DMS153 (cell line): Measurements from ENCODE around the gene WFS1.

ENCODE experiments used
- DNase-seq: peaks from one replicate; lab custom pipeline; 2025; lab: John Stamatoyannopoulos, UW

WFS1 gene

GRCh38 chr4:6324999-6325787, 55.5 kb downstream of the WFS1 start:
- no peak for DNase-seq

DNA sequence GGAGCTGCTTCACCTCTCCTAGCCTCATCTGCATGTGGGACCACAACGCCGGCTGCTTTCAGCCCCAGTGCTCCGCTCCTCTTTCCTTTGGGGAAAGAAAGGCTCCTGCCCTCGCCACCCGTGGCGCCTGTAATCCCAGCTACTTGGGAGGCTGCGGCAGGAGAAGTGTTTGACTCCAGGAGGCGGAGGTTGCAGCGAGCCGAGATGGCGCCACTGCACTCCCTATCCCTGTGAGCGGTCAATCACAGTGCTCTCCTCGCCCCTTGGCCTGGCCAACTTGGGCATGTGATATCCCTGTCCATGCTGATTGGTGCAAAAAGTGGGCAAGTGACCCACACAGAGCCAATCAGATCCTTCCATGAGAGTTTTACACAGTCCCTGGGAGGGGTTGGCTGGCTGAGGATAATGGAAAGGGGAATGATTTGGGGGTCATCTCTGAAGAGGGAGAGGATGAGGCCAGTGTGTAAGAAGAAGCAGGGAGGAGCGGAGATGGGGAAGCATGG, 56.2 kb downstream of the WFS1 start:
- DNase-seq, result no peak

DNA sequence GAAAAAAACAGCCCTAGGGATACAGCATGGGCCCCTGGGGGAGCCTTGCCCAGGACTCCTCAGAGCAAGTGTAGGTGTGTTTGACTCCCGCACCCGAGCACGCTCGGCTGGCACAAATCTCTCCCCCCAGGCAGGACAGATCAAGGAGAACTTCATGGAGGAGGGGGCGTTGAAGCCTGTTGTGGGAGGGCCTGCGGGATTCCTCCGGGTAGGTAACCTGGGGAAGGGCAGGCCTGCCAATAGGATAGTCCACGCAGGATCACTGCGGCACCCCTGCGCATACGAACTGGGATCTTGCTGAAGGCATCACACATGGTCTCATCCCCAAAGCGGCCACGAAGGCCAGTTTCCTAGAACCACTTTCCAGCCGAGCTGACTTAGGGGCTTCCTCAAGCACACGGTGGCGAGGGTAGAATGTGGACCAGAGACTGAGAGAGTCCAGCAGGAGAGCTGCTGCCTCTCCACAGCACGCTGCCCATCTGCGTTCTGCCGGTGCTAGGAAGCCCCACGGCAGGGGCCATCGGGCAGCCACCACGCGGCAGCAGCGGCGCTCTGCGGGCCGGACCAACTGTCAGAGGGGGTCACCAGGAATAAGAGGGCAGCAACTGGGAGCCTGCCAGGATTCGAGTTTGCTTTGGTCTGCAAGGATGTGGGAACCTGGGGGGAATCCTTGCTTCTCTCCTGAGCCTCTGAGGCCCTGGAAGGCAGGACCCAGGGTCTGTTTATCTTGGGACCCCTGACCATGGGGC, 56.8 kb downstream of the WFS1 start:
- DNase-seq, result no peak

DNA sequence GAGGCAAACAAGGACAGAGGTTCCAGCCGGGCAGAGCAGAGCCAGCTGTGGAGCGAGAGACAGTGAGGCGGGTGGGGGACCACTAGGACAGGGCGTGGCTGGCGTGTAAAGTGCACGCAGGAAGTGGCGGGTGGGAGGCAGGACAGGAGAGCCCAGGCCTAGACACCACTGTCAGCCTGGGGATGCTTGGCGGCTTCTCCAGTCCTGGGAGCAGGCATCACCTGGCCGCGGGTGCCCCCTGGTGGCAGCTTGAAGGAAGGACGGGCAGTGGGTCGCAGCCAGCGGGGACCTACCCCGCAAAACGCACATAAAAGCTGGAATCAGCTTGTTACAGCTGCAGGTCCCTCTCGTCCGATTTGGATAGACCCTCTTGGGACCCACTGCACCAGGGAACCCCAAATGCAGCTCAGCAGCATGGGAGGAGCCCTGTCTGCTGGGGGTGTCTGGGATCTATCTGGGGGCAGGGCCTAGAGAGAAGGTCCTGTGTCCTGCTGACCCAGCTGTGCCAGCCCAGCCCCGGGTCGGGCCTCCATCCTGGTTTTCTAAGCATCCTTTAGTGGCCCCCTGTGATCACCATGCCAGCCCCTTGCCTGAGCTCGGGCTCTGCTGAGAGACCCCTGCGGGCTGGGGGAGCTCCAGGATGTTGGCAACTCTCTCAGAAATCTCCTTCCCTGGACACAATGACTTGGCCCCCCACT, 57.7 kb downstream of the WFS1 start:
- no peak for DNase-seq

GRCh38 chr4:6328526-6328925, 58.9 kb downstream of the WFS1 start:
- no peak for DNase-seq

GRCh38 chr4:6329478-6330383, 60.1 kb downstream of the WFS1 start:
- no peak for DNase-seq

DNA sequence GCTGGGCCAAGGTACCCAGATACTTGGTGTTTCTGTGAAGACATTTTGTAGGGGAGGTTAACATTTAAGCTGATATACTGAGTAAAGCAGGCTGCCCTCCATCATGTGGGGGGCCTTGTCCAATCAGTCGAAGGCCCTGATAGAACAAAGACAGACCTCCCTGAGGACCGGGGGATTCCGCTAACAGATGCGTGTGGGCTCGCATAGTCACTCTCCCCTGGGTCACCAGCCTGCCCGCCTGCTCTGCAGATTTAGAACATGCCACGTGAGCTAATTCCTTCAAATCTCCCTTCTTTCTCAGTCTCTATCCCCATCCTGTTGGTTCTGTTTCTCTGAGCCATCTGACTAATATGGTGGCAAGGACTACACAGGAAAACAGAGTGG, 60.7 kb downstream of the WFS1 start:
- DNase-seq, result no peak

- no peak for DNase-seq
Observed at GRCh38 chr4:6331018-6331417, 61.4 kb downstream of the WFS1 start.

DNA sequence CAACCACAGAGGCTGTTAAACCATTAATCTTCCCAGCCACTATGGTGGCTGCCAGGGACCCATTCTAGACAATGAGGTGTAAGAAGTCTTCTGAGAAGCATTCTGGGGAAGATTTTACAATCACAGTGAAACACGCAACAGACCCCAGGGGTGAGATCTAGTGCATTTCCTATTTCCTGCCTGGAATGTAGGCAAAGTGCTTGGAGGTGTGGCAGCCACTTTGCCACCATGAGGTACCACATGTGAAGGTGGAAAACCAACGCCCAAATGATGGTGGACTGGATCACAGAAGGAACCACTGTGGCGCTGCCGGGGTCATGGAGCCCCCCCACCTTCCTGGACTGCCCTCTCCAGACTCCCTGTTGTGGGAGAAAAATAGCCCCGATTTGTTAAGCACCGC, 61.8 kb downstream of the WFS1 start:
- no peak for DNase-seq

DNA sequence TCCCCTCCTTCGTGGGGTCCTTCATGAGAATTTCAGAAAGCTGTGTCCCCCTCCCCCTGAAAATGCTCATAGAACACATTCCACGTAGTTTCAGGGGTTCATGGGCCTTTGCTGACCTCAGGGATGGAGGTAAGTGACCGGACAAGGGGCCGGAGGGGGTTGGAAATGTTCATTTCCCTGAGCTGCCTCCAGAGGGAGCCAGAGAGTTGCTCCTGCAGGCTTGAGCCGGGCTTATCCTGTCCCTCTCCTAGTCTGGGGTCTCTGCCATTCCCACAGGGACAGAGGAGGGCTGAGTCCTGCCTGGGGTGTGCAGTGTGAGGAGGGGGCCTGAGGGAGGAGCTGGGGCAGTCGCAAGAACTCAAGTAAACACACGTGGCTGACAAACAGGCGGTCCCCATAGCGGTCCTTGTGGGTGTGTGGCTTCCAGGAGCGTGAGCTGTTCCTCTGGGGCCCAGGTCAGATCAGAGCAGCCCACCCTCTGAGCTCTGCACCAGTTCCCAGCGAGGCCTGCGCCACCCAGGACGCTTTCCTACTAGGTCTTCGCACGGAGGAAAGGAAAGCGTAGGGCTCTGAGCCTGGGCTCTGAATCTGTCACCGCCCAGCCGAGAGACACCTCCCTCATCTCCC, 62.5 kb downstream of the WFS1 start:
- no peak for DNase-seq

DNA sequence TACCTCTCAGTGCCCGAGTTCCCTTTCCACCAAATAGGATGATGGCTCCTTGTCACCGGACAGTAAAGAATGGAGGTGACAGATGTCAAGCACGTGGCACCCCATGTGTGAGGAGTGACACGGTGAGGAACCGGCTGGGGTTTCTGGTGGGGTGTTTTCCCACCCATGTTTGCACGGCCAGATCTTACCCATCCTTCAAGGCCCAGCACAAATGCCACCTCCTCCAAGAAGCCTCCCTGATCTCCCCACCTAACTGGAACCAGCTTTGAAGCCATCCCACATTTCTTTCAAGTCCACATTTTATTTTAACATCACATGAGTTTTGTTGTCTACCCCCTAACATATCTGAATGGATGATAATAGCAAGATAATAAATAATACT, 63.0 kb downstream of the WFS1 start:
- no peak for DNase-seq

- DNase-seq, result no peak
Observed at GRCh38 chr4:6333301-6334202, 63.9 kb downstream of the WFS1 start.

GRCh38 chr4:6334203-6334887, 64.7 kb downstream of the WFS1 start:
- DNase-seq, result no peak

- no peak for DNase-seq
Observed at GRCh38 chr4:6335040-6335590, 65.5 kb downstream of the WFS1 start.

DNA sequence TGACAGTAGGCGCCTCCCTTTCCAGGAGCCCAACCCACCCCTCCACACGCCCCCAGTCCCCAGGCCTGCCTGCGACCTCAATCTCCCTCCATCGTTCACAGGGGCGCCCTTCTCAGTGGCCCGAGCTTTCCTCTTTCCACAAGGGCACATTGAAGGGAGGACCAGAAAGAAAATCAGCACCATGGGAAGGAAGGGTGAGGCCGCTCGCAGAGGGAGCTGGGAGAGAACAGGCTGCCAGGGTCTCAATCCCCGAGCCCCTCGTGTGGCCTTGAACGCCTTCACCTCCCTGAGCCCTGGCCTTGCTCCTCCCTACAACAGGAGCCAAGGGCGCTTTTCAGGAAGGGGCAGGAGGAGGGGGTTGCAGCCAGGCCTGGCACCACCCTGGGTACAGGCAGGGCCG, 66.5 kb downstream of the WFS1 start:
- DNase-seq, result no peak

DNA sequence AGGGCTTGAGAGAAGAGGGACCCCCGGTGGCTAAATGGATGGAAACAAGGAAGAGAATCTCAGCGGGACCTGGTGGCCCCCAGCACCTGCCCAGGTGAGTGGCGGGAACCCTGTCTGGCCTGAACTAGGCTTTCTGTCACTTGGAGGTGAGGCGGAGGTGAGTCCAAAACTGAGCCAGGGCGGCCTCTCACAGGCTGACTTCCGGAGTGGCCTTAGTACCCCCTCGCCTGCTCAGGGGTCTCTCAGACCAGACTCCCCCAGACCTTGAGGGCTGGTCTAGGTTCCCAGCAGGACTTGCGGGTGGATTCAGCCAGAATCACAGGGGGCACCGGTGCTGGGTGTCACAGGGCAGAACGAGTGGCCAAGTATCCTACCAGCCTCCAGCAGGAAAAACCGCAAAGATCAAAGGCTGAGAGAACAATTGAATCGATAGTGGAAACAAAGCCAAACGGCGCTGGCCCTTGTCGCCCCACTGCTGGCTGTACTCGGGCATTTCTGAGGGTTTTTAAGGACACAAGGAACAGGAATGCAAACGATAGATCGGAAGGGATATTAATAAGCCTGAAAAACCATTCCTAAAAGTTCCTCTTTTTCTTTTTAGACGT, 67.8 kb downstream of the WFS1 start:
- no peak for DNase-seq

GRCh38 chr4:6338175-6338950, 68.7 kb downstream of the WFS1 start:
- no peak for DNase-seq
